H7 (cell line): ENCODE results near the gene CD320. TPM values are rescaled to one million over a fixed set of nuclear protein-coding genes. Genes with fewer than 3 reads are reported as not detected.
A peak's percentile ranks its signal among the peaks of the same experiment; 100 is the strongest.

ENCODE experiments used
- DNase-seq: peaks from one replicate; pipeline ENCODE4 v3.0.0; 2012
- H3K27me3 ChIP-seq: 2 replicates; pipeline ENCODE4 v1.6.0; 2011; ENCODE audit warnings: mild to moderate bottlenecking, low read length; ENCODE audit not compliant: control insufficient read depth, insufficient read depth
- H3K36me3 ChIP-seq: replicated peaks from 2 replicates; pipeline ENCODE4 v1.5.1; 2011; ENCODE audit warnings: low read length; ENCODE audit not compliant: control insufficient read depth, insufficient read depth
- H3K4me3 ChIP-seq: 2 replicates; pipeline ENCODE4 v1.5.1; 2011; ENCODE audit warnings: low read depth, mild to moderate bottlenecking, control low read depth, low read length, moderate library complexity; ENCODE audit not compliant: insufficient read depth
- total RNA-seq: library from RNA; depleted of rRNA; stranded (reverse); fragments of >200 nt; shearing (Covaris generic); gene quantifications from 2 replicates; pipeline ENCODE4 v1.2.3, GENCODE V29; 2014

Gene CD320
- total RNA-seq, 1 experiment from 2014 or later: 159 TPM

GRCh38 chr19:8337728-8338127 is 29.6 kb upstream of the CD320 start:
- no peak overlapping the region for H3K4me3 ChIP-seq
- no peaks in the 10 kb centered on the region for H3K36me3 ChIP-seq
- H3K27me3 ChIP-seq: peaks cover 37% of the 10 kb centered on the region
- no peak for DNase-seq

- H3K36me3 ChIP-seq: no peaks in the 10 kb centered on the region
- peak; percentile 37 for DNase-seq
- H3K4me3 ChIP-seq: no peak overlapping the region
- H3K27me3 ChIP-seq: peaks cover 33% of the 10 kb centered on the region
Measured at GRCh38 chr19:8336660-8337059, 28.5 kb upstream of the CD320 start.

GRCh38 chr19:8336072-8336569 is 28.0 kb upstream of the CD320 start:
- Histone ChIP-seq H3K27me3 (peaks cover 33% of the 10 kb centered on the region), H3K4me3 (no peak overlapping the region), H3K36me3 (no peaks in the 10 kb centered on the region)
- no peak for DNase-seq

DNA sequence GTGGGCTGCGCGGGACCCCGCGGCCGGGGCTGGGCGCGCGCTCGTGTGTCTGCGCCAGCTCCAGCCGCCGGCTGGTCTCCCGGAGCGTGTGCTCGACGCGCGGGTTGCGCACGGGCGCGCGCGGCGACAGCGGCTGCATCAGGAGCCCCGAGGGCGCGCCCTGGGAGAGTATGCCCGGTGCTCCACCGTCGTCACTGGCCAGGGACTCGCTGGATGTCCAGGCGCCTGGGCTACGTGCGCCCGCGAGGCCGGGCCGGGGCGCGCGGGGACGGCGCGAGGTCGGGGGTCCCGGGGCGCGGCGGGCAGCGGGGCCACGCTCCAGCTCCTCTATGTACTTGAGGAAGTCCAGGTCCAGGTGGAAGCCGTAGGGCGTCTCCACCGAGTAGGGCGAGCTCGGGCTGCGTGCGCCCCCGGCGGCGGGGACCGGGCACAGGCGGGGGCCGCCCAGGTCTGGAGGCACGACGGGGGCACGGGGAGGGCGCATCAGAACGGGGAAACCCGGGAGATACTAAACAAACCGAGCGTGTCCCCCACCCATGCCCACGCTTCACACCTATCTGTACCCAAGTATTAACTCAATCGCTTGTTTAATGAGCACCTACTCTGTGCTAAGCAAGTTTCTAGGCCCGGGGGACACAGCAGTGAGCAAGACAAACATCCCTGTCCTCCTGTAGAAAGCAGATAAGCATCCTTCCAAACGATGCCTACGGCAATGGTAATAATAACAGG is 27.3 kb upstream of the CD320 start:
- peaks cover 33% of the 10 kb centered on the region for H3K27me3 ChIP-seq
- H3K36me3 ChIP-seq: no peaks in the 10 kb centered on the region
- H3K4me3 ChIP-seq: peak overlapping the region; percentile 49
- peak; percentile 89 for DNase-seq

DNA sequence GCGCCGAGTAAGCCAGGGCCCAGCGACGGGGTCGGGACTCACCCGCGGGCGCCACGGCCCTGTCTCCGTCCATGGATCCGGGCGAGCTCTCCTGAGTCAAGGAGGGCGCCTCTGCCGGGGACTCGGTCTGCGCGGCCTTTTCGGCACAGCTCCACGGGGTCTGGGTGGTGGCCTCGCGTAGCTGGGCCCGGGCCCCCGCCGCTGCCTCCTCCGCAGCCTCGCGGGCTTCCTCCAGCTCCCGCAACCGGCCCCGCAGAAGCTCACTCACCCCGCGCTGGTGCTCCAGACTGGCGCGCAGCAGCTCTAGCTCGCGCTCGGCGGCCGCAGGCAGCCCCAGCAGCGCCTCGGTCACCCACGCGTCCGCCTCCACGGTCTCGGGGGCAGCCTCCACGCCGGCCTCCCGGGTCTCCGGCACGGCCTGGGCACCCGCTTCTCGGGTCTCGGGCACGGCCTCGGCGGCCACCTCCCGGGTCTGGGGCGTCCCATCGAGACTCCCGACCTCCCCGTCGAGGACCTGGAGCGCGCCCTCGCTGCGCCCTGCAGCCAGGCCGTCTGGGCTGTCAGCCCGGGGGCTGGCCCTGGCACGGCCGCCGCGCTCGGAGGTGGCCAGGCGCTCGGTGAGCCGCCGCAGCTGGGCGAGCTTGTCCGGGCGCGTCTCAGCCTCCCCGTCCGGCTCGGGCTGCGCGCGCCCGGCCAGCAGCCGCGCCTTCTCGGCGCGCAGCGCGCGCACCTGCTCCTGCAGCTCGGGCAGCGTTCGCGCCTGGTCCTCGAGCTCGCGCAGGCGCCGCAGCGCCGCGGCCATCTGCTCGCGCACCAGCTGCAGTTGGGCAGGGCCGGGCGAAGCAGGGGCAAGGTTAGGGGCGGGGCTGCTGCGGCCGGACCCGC is 26.5 kb upstream of the CD320 start:
- Histone ChIP-seq H3K36me3 (no peaks in the 10 kb centered on the region), H3K4me3 (peak overlapping the region; percentile 49), H3K27me3 (peaks cover 33% of the 10 kb centered on the region)
- peak; percentile 97 for DNase-seq

DNA sequence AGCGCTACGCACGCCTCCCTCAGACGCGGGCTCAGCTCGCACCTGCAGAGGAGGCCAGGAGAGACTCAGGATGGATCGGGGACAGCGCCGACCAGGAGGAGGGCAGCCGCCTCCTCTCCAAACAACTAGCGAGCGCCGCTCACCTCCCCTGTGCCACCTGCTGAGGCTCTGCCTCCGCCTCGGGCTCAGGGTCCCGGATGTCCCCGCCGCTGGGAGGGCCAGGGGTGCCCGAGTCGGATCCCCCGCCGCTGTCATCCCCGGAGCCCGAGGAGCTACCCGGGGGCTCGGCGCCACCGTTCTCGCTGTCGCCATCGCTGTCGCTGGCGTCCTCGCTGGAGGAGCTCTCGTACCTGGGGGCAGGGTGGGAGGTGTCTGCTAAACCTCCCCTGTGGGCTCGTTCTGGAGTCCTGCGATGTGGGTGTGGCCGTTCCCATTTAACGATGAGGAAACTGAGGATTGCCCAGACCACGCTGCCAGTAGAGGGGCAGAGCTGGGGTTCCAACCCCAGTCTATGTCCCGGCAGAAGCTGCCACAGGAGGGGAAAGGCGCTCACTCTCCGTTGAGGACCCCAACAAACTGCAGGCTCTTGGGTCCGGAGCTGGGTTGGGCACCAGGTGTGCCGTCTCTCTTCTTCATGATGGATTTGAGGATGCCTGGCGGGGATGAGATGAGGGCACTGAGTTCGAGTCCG is 25.8 kb upstream of the CD320 start:
- peak overlapping the region; percentile 49 for H3K4me3 ChIP-seq
- DNase-seq: peak; percentile 86
- no peaks in the 10 kb centered on the region for H3K36me3 ChIP-seq
- H3K27me3 ChIP-seq: peaks cover 33% of the 10 kb centered on the region

GRCh38 chr19:8332976-8333766 is 25.0 kb upstream of the CD320 start:
- H3K4me3 ChIP-seq: peak overlapping the region; percentile 49

GRCh38 chr19:8331263-8331845 is 23.2 kb upstream of the CD320 start:
- H3K27me3 ChIP-seq: peaks cover 33% of the 10 kb centered on the region
- no peak overlapping the region for H3K4me3 ChIP-seq
- H3K36me3 ChIP-seq: no peaks in the 10 kb centered on the region
- DNase-seq: no peak

More at GRCh38 chr19:8332976-8333766, 25.0 kb upstream of the CD320 start:
- peak; percentile 75 for DNase-seq
- H3K36me3 ChIP-seq: no peaks in the 10 kb centered on the region
- H3K27me3 ChIP-seq: peaks cover 33% of the 10 kb centered on the region

DNA sequence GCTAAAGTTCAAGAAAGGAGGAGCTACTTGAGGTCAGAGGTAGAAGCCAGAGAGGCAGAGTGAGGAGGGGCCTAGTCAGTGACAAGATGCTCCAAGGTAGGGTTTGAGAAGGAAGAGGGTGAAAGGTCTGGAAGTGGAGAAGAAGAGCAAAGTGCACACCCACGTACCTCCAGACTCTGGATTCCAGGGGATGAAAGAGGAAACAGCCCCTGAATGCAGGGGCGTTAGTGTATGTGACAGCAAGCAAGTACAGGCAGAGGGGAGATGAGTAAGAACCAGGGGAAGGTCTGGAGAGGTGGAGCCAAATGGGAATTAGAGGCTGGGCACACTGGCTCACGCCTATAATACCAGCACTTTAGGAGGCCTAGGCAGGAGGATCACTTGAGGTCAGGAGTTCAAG is 21.8 kb upstream of the CD320 start:
- H3K4me3 ChIP-seq: no peak overlapping the region
- H3K36me3 ChIP-seq: no peaks in the 10 kb centered on the region
- H3K27me3 ChIP-seq: peaks cover 25% of the 10 kb centered on the region
- no peak for DNase-seq

DNA sequence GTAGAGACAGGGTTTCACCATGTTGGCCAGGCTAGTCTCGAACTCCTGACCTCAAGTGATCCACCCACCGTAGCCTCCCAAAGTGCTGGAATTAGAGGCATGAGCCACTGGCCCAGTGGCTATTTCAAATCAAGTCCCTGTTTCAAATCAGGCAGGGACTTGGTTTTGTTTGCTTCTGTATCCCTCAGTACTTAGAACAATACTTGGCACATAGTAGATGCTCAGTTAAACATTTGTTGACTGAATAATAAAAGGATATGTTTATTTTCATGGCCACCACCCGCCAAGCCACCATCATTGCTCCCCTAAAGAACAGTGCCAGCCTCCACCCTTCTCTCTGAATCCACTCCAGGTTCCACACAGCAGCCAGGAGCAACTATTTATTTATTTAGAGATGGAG is 17.3 kb upstream of the CD320 start:
- Histone ChIP-seq H3K36me3 (peaks cover 12% of the 10 kb centered on the region), H3K27me3 (no peaks in the 10 kb centered on the region; the same call in 1 of the 2 replicates), H3K4me3 (no peak overlapping the region)
- DNase-seq: no peak

- Histone ChIP-seq H3K36me3 (peaks cover 12% of the 10 kb centered on the region), H3K4me3 (no peak overlapping the region), H3K27me3 (no peaks in the 10 kb centered on the region; the same call in 1 of the 2 replicates)
- DNase-seq: peak; percentile 74
Measured at GRCh38 chr19:8324186-8325050, 16.3 kb upstream of the CD320 start.

GRCh38 chr19:8323781-8324185 is 15.6 kb upstream of the CD320 start:
- H3K4me3 ChIP-seq: no peak overlapping the region
- DNase-seq: peak; percentile 51

DNA sequence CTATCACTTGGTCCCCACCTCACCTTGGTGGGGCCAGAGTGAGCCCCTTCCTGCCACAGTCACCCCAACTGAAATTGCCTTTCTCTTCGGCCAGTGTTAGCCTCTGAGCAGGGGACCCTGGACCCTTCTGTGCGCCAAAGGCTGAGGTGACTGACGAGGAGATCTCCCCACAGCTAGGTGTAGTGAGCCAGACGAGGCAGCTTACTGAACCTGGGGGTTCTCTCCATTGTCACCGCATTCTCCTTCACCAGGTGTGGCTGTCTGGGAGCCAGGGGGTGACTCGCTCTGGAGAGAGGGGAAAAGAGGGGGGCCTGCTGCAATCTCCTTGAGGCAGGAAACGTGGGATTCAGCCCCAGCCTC is 14.5 kb upstream of the CD320 start:
- H3K27me3 ChIP-seq: no peaks in the 10 kb centered on the region
- H3K36me3 ChIP-seq: peaks cover 12% of the 10 kb centered on the region
- DNase-seq: no peak

More at GRCh38 chr19:8323781-8324185, 15.6 kb upstream of the CD320 start:
- Histone ChIP-seq H3K27me3 (no peaks in the 10 kb centered on the region; the same call in 1 of the 2 replicates), H3K36me3 (peaks cover 12% of the 10 kb centered on the region)

More for the DNA sequence above, 14.5 kb upstream of the CD320 start:
- H3K4me3 ChIP-seq: peak overlapping the region; percentile 97
